Right lobe of liver (tissue), 4 donors: ENCODE measurements around the gene SAMD4A.

Experiments
- CTCF ChIP-seq, 4 donors: fragments of 200-600 bp in 3 of 4; fragments of 450-650 bp in 1 of 4; IDR thresholded peaks; one replicate each; pipeline versions ENCODE4 v1.5.1 to v1.8.0; 2016 to 2022; ENCODE audit warnings: antibody characterized with exemption in 4 of 4, mild to moderate bottlenecking in 2 of 4
- POLR2A ChIP-seq: fragments of 450-650 bp; IDR thresholded peaks from one replicate; pipeline ENCODE4 v1.6.1; 2017; ENCODE audit warnings: antibody characterized with exemption, mild to moderate bottlenecking
- donor health status: DM: no; HTN: no; CAD: no.
- donor health status: DM: no; HTN: no; CAD: no.
- donor health status: DM: no; HTN: yes; CAD: no.

- TF ChIP-seq CTCF (IDR thresholded peaks at IDR 0.05): no peak
- TF ChIP-seq POLR2A: no peak
Observed at GRCh38 chr14:54702492-54702891, 135.6 kb downstream of the SAMD4A start.
